Smooth muscle cell (in vitro differentiated cells): Measurements from ENCODE around the gene KCMF1. TPM values are rescaled to one million over a fixed set of nuclear protein-coding genes. Genes with fewer than 3 reads are reported as not detected.

Source experiments
- DNase-seq: peaks from one replicate; lab custom pipeline; 2025; ENCODE audit not compliant: unreplicated experiment; lab: John Stamatoyannopoulos, UW
- H2AFZ ChIP-seq: fragments of 200-600 bp; sonication (generic); 2 replicates; pipeline ENCODE4 v1.6.0; 2016; ENCODE audit warnings: antibody characterized with exemption, low read depth, mild to moderate bottlenecking
- H3F3A ChIP-seq: fragments of 200-600 bp; sonication (generic); 2 replicates; pipeline ENCODE4 v1.6.0; 2017; ENCODE audit warnings: antibody characterized with exemption, low read depth
- H3K27ac ChIP-seq: fragments of 200-600 bp; sonication (generic); 2 replicates; pipeline ENCODE4 v1.5.1; 2016; ENCODE audit warnings: low read depth, mild to moderate bottlenecking
- H3K27me3 ChIP-seq: fragments of 200-600 bp; sonication (generic); 2 replicates; pipeline ENCODE4 v1.6.1; 2016; ENCODE audit warnings: low read depth, mild to moderate bottlenecking
- H3K36me3 ChIP-seq: fragments of 200-600 bp; sonication (generic); 2 replicates; pipeline ENCODE4 v1.5.1; 2016; ENCODE audit warnings: low read depth
- H3K4me1 ChIP-seq: fragments of 200-600 bp; sonication (generic); 2 replicates; pipeline ENCODE4 v1.5.1; 2016; ENCODE audit warnings: low read depth
- H3K4me2 ChIP-seq: fragments of 200-600 bp; sonication (generic); 2 replicates; pipeline ENCODE4 v1.6.0; 2016; ENCODE audit warnings: mild to moderate bottlenecking
- H3K4me3 ChIP-seq: fragments of 200-600 bp; sonication (generic); 2 replicates; pipeline ENCODE4 v1.5.1; 2016; ENCODE audit warnings: mild to moderate bottlenecking
- H3K79me2 ChIP-seq: fragments of 200-600 bp; sonication (generic); 2 replicates; pipeline ENCODE4 v1.6.0; 2016; ENCODE audit warnings: low read depth, mild to moderate bottlenecking
- H3K9ac ChIP-seq: fragments of 200-600 bp; sonication (generic); 2 replicates; pipeline ENCODE4 v1.6.0; 2016; ENCODE audit warnings: low read depth
- H3K9me3 ChIP-seq: fragments of 200-600 bp; sonication (generic); replicated peaks from 2 replicates; pipeline ENCODE4 v1.5.1; 2016; ENCODE audit warnings: low read depth
- H4K20me1 ChIP-seq: fragments of 200-600 bp; sonication (generic); 2 replicates; pipeline ENCODE4 v1.6.0; 2016; ENCODE audit warnings: low read depth
- CTCF ChIP-seq: fragments of 200-600 bp; sonication (generic); IDR thresholded peaks from 2 replicates; pipeline ENCODE4 v1.5.1; 2017; ENCODE audit warnings: borderline replicate concordance, mild to moderate bottlenecking, antibody characterized with exemption; ENCODE audit not compliant: insufficient read depth, poor library complexity, severe bottlenecking
- WGBS: methylation state at CpG from one replicate; pipeline ENCODE4 v1.1.7; 2016; ENCODE audit warnings: low lambda C conversion rate; 5-methylcytosine and 5-hydroxymethylcytosine counted together
- polyA plus RNA-seq: library from polyadenylated mRNA; unstranded; fragments of >200 nt; fragmentation: Nextera tagmentation; extraction: Ambion mirVana; gene quantifications from 2 replicates; pipeline ENCODE4 v1.2.1, GENCODE V29; 2016
- total RNA-seq: library from RNA; depleted of rRNA; stranded (reverse); fragments of >200 nt; gene quantifications from 2 replicates; pipeline ENCODE4 v1.2.3, GENCODE V29; 2014

KCMF1 gene
- total and polyA plus RNA-seq, 2 experiments from 2014 or later = 56.5 to 65.0 TPM

- Histone ChIP-seq H3K4me2 (no peak overlapping the region), H3K27me3 (no peaks in the 10 kb centered on the region), H3K9me3 (no peaks in the 10 kb centered on the region), H3K27ac (peak overlapping the region; percentile 3), H3K4me1 (no peaks in the 10 kb centered on the region), H3K4me3 (no peak overlapping the region), H2AFZ (no peak overlapping the region), H3K36me3 (no peaks in the 10 kb centered on the region), H3F3A (peaks cover 16% of the 10 kb centered on the region), H3K79me2 (peaks cover 100% of the 10 kb centered on the region), H4K20me1 (peaks cover 100% of the 10 kb centered on the region), H3K9ac (no peak overlapping the region)
- 86% methylated on average over 1 of the region's 1 CpG for WGBS
- TF ChIP-seq CTCF = no peak
- no peak for DNase-seq
Observed at GRCh38 chr2:84989927-84990326, 19.0 kb downstream of the KCMF1 start.

GRCh38 chr2:84991404-84992160 lies 20.6 kb downstream of the KCMF1 start:
- Histone ChIP-seq H3K9ac (no peak overlapping the region), H4K20me1 (peaks cover 100% of the 10 kb centered on the region), H3F3A (peaks cover 16% of the 10 kb centered on the region), H3K4me2 (no peak overlapping the region), H3K27me3 (no peaks in the 10 kb centered on the region), H3K4me1 (no peaks in the 10 kb centered on the region), H2AFZ (no peak overlapping the region), H3K4me3 (no peak overlapping the region), H3K36me3 (no peaks in the 10 kb centered on the region), H3K9me3 (no peaks in the 10 kb centered on the region), H3K79me2 (peaks cover 100% of the 10 kb centered on the region), H3K27ac (peak overlapping the region; percentile 33)
- no peak for DNase-seq
- WGBS = 91% methylated on average over 2 of the region's 2 CpGs
- no peak for TF ChIP-seq CTCF

- H3K79me2 ChIP-seq = peaks cover 100% of the 10 kb centered on the region
- H3K4me1 ChIP-seq = no peaks in the 10 kb centered on the region
- WGBS = 91% methylated on average over 2 of the region's 2 CpGs
- DNase-seq = no peak
- H3K27me3 ChIP-seq = no peaks in the 10 kb centered on the region
- no peak for TF ChIP-seq CTCF
- peaks cover 10% of the 10 kb centered on the region for H3F3A ChIP-seq
- H3K4me3 ChIP-seq = no peak overlapping the region
- H4K20me1 ChIP-seq = peaks cover 99% of the 10 kb centered on the region
- H3K9ac ChIP-seq = no peak overlapping the region
- no peaks in the 10 kb centered on the region for H3K9me3 ChIP-seq
- H3K4me2 ChIP-seq = no peak overlapping the region
- no peak overlapping the region for H2AFZ ChIP-seq
- H3K27ac ChIP-seq = peak overlapping the region; percentile 6
- no peaks in the 10 kb centered on the region for H3K36me3 ChIP-seq
Observed at GRCh38 chr2:84995826-84996225, 24.9 kb downstream of the KCMF1 start.

GRCh38 chr2:84996909-84997308 lies 25.9 kb downstream of the KCMF1 start:
- peaks cover 100% of the 10 kb centered on the region for H3K79me2 ChIP-seq
- H3K27me3 ChIP-seq = no peaks in the 10 kb centered on the region
- no peaks in the 10 kb centered on the region for H3K4me1 ChIP-seq
- no peak overlapping the region for H2AFZ ChIP-seq
- H3K4me3 ChIP-seq = no peak overlapping the region
- WGBS = 84% methylated on average over 2 of the region's 2 CpGs
- H3K27ac ChIP-seq = peak overlapping the region; percentile 50
- no peak overlapping the region for H3K4me2 ChIP-seq
- no peak overlapping the region for H3K9ac ChIP-seq
- H3K9me3 ChIP-seq = no peaks in the 10 kb centered on the region
- peaks cover 99% of the 10 kb centered on the region for H4K20me1 ChIP-seq
- TF ChIP-seq CTCF = no peak
- H3K36me3 ChIP-seq = no peaks in the 10 kb centered on the region
- H3F3A ChIP-seq = peaks cover under 1% of the 10 kb centered on the region
- DNase-seq = no peak
